Rectal smooth muscle tissue (tissue), 1 donor: ENCODE measurements around the gene GSK3B.
A peak's percentile ranks its signal among the peaks of the same experiment; 100 is the strongest.

Experiments
- H3K27ac ChIP-seq: one replicate; pipeline ENCODE4 v1.7.0; 2013; ENCODE audit warnings: low read depth, low read length, inconsistent platforms
- H3K27me3 ChIP-seq: one replicate; pipeline ENCODE4 v1.7.0; 2013; ENCODE audit warnings: low read length; ENCODE audit not compliant: control insufficient read depth, insufficient read depth
- H3K36me3 ChIP-seq: one replicate; pipeline ENCODE4 v1.7.0; 2013; ENCODE audit warnings: low read length; ENCODE audit not compliant: control insufficient read depth, insufficient read depth
- H3K4me1 ChIP-seq: one replicate; pipeline ENCODE4 v1.7.0; 2013; ENCODE audit warnings: low read length; ENCODE audit not compliant: control insufficient read depth, insufficient read depth
- H3K4me3 ChIP-seq: one replicate; pipeline ENCODE4 v1.7.0; 2013; ENCODE audit warnings: low read length
- H3K9ac ChIP-seq: one replicate; pipeline ENCODE4 v1.7.0; 2013; ENCODE audit warnings: low read length

Gene GSK3B

DNA sequence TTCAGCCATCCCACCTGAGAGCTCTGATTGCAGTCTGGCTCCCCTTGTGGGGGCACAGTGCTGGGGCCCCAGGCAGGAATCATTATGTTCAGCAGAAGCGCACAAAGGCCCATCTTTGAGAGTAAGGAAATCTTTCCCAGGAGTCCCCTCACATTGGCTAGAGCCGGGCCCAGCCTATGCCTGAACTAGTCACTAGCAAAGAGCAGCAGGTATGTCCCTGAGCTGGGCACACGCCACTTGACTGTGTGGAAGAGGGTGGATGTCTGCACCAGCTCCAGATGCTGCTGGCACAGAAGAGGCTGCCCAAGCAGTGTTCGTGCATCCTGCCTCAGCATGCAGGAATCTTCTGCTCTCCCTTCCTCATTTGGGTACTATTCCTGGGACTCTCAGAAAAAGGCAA is 286.0 kb downstream of the GSK3B start:
- H3K27ac ChIP-seq = no peak overlapping the region
- no peaks in the 10 kb centered on the region for H3K36me3 ChIP-seq
- H3K9ac ChIP-seq = no peak overlapping the region
- H3K4me3 ChIP-seq = no peak overlapping the region
- no peaks in the 10 kb centered on the region for H3K4me1 ChIP-seq
- no peaks in the 10 kb centered on the region for H3K27me3 ChIP-seq

DNA sequence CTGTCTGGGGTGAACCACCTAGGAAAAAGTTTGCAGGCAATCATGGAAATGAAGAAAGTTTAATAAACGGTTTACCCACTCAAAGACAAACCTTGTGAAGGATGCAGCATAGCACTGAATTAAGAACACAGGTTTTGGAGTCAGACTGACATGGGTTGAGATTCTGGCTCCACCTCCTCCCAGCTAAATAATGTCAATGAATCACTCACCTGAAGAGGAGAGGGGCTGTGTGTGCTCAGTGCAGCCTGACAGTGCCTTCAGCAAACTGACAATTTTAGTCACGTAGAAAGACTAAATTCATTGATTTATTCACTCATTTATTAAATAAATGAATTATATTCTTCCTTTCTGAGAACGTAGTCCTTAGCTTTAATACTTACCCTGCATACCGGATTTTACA is 293.4 kb downstream of the GSK3B start:
- Histone ChIP-seq H3K36me3 (no peaks in the 10 kb centered on the region), H3K27ac (no peak overlapping the region), H3K4me3 (no peak overlapping the region), H3K27me3 (no peaks in the 10 kb centered on the region), H3K4me1 (no peaks in the 10 kb centered on the region), H3K9ac (no peak overlapping the region)

DNA sequence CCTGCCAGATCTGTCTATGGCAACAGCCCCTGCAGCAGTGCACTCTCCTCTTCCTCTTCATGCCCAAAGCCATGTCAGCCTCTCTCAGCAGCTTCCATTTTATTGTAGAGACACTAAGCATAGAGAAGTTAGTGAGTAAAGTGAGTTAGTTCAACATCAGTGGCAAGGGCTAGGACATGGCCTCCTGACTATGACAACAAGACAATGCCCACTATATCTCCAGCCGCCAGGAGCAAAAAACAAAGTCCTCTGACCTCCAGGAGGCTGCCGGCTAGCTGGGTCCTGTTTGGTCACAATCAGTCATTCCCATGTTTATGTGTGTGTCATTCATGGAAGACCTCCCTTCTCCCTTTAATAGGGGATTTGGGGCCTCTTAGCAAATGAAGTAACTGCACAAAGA is 297.5 kb downstream of the GSK3B start:
- H3K9ac ChIP-seq = no peak overlapping the region
- no peak overlapping the region for H3K27ac ChIP-seq
- no peaks in the 10 kb centered on the region for H3K36me3 ChIP-seq
- no peaks in the 10 kb centered on the region for H3K27me3 ChIP-seq
- no peaks in the 10 kb centered on the region for H3K4me1 ChIP-seq
- H3K4me3 ChIP-seq = no peak overlapping the region

DNA sequence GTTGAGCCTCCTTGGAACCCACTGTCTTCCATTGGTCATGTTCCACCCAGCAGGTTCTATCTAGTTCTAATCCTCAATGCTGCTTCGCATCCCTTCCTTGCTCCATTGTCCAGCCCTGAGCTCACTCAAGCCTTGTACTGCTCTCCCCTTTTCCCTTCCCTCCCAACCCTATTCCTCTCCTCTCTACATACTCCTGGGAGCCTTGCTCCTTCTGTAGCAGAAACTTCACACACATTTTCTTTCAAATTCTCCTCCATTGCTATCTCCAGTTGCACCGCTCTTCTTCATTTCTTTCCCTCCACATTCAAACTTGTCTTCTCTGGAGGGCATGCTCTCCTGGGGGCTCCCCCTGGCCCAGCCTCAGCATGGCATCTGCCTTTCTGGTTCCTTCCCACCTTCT is 297.9 kb downstream of the GSK3B start:
- no peaks in the 10 kb centered on the region for H3K27me3 ChIP-seq
- H3K4me3 ChIP-seq = no peak overlapping the region
- no peak overlapping the region for H3K27ac ChIP-seq
- H3K36me3 ChIP-seq = no peaks in the 10 kb centered on the region
- H3K9ac ChIP-seq = no peak overlapping the region
- no peaks in the 10 kb centered on the region for H3K4me1 ChIP-seq

DNA sequence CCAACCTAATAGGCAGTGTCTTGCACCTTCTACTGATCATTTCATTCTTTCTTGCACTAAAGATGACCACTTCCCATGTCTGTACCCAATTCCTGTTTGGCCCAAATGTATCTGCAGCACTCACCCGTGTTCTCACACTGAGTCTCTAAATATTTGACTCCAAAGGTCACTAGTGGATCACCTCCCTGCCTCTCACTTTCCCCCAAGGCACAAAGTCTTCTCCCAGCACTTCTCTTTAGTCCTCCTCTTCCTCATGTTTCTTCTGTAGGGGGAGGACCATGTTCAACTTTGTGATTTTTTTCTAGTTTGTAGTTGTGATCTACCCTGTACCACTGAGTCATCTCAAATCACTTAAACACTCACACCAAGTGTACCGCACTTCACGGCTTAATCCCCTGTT is 298.4 kb downstream of the GSK3B start:
- no peak overlapping the region for H3K9ac ChIP-seq
- H3K4me1 ChIP-seq = no peaks in the 10 kb centered on the region
- H3K27me3 ChIP-seq = no peaks in the 10 kb centered on the region
- no peak overlapping the region for H3K27ac ChIP-seq
- no peaks in the 10 kb centered on the region for H3K36me3 ChIP-seq
- no peak overlapping the region for H3K4me3 ChIP-seq

DNA sequence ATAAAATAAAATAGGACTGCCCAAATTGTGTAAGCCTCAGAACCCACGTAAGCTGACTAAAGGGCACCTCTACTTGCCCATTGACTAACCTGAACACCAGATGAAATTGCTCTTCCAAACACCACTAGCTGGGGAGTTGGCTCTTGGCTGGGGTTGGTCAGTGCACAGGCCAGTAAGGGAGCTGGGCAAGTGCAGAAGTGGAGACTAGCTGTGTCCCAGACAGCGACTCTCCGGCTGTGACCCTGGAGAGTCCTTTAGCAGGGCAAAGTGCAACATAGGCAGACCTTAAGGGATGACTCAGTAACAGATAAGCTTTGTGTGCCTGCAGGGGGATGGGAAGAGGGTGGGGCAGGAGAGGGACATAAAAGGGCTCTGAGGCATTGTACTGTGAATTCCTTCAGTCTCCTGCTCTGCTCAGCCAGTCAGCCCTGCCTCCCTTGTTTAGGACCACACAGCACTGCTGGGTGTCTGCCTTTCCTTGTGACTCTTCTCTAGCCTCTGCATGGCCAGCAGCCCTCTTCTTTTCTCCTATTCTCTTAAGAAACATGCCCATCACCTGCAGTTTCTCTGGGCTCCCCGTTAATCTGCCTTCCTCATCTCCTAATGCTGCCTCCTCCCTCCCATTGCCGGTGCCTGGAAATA is 299.2 kb downstream of the GSK3B start:
- no peak overlapping the region for H3K9ac ChIP-seq
- H3K4me1 ChIP-seq = no peaks in the 10 kb centered on the region
- H3K27me3 ChIP-seq = no peaks in the 10 kb centered on the region
- no peak overlapping the region for H3K4me3 ChIP-seq
- no peaks in the 10 kb centered on the region for H3K36me3 ChIP-seq
- no peak overlapping the region for H3K27ac ChIP-seq

DNA sequence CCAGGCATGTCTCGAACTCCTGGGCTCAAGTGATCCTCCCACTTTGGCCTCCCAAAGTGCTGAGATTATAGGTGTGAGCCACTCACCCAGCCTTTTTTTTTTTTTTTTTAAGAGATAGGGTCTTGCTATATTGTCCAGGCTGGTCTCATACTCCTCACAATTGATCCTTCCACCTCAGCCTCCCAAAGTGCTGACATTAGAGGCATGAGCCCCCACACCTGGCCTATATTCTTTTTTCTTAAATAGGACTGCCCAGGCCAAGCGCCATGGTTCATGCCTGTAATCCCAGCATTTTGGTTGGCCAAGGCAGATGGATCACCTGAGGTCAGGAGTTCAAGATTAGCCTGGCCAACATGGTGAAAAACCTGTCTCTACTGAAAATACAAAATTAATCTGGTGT is 299.8 kb downstream of the GSK3B start:
- H3K36me3 ChIP-seq = no peaks in the 10 kb centered on the region
- H3K27ac ChIP-seq = no peak overlapping the region
- no peaks in the 10 kb centered on the region for H3K27me3 ChIP-seq
- no peaks in the 10 kb centered on the region for H3K4me1 ChIP-seq
- no peak overlapping the region for H3K4me3 ChIP-seq
- no peak overlapping the region for H3K9ac ChIP-seq

DNA sequence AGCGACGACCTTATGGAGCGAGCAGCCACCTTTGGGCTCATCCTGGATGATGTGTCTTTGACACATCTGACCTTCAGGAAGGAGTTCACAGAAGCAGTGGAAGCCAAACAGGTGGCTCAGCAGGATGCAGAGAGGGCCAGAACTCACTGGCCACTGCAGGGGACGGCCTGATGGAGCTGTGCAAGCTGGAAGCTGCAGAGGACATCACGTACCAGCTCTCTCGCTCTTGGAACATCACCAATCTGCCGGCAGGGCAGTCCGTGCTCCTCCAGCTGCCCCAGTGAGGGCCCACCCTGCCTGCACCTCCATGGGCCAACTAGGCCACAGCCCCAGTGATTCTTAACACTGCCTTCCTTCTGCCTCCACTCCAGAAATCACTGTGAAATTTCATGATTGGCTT is 302.0 kb downstream of the GSK3B start:
- Histone ChIP-seq H3K27ac (no peak overlapping the region), H3K4me3 (no peak overlapping the region)

DNA sequence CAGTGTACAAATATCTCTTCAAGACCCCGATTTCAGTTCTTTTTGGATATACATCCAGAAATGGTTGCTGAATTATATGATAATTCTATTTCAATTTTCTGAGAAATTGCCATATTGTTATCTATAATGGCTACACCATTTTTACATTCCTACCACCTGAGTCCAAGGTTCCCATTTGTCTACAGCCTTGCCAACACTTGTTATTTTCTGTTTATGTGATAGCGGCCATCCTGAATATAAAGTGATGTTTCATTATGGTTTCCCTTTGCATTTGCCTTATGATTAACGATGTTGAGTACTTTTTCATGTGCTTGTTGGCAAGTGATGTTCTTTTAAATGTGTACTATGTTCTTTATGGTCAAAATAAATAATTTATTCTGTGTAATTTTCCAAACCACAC is 303.9 kb downstream of the GSK3B start:
- Histone ChIP-seq H3K4me3 (no peak overlapping the region), H3K36me3 (no peaks in the 10 kb centered on the region), H3K9ac (no peak overlapping the region), H3K27ac (no peak overlapping the region), H3K27me3 (no peaks in the 10 kb centered on the region), H3K4me1 (no peaks in the 10 kb centered on the region)

More for the DNA sequence above, 302.0 kb downstream of the GSK3B start:
- Histone ChIP-seq H3K4me1 (no peaks in the 10 kb centered on the region), H3K9ac (no peak overlapping the region), H3K36me3 (no peaks in the 10 kb centered on the region), H3K27me3 (no peaks in the 10 kb centered on the region)

DNA sequence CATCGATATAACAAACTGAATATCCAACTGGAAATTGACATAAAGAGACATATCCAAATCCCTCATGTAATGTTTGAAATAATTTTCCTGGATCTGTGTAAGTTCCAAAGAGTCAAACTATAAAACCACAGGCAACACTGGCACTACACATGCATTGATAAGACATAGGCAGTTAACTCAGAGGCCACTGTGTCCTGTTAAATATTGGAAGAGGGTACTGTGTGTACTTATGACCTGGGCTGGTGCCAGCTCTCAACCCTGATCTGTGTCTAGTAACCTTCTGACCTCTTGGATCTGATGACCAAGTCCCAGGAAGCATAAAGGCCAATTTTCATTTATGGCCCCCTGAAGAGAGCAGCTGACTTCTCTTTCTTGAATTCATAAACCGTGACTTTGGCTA is 307.8 kb downstream of the GSK3B start:
- Histone ChIP-seq H3K27me3 (no peaks in the 10 kb centered on the region), H3K27ac (no peak overlapping the region), H3K4me3 (no peak overlapping the region)

DNA sequence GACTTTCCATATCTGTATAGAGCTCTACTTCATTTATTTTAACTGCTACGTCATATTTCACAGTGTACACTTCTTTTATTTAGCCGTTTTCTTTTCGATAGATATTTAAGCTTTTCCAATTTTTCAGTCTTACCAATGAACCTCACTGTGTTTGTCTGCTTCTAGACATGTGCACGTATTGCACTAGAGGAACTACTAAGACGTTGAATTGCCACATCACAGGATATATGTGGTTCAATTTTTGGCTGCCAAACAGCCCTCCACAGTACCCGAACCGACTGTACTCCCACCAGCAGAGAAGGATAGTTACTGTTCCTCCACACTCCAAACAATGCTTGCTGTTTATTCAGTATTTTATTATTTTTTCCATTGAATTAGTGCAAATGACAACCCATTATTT is 310.4 kb downstream of the GSK3B start:
- H3K4me3 ChIP-seq = no peak overlapping the region
- no peak overlapping the region for H3K9ac ChIP-seq
- no peaks in the 10 kb centered on the region for H3K4me1 ChIP-seq
- H3K27me3 ChIP-seq = no peaks in the 10 kb centered on the region
- H3K27ac ChIP-seq = no peak overlapping the region
- H3K36me3 ChIP-seq = no peaks in the 10 kb centered on the region

More for the DNA sequence above, 307.8 kb downstream of the GSK3B start:
- Histone ChIP-seq H3K4me1 (no peaks in the 10 kb centered on the region), H3K9ac (no peak overlapping the region), H3K36me3 (no peaks in the 10 kb centered on the region)

DNA sequence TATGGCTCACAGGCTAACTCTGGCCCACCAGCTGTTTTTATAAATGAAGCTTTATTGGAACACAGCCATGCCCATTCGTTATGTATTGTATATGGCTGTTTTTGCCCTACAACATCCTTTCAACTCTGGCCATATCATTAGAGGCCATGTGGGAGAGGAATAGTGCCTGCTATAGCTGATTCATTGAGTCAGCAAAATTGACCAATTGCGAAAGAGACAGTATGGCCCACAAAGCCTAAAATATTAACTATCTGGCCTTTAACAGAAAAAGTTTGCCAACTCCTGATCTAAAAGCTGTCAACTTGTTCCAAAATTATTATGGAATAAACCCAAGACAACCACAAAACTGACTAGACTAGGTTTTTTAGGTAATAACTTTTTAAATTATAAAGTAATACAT is 311.0 kb downstream of the GSK3B start:
- Histone ChIP-seq H3K27me3 (no peaks in the 10 kb centered on the region), H3K27ac (no peak overlapping the region), H3K9ac (no peak overlapping the region), H3K4me1 (no peaks in the 10 kb centered on the region), H3K36me3 (no peaks in the 10 kb centered on the region), H3K4me3 (no peak overlapping the region)

DNA sequence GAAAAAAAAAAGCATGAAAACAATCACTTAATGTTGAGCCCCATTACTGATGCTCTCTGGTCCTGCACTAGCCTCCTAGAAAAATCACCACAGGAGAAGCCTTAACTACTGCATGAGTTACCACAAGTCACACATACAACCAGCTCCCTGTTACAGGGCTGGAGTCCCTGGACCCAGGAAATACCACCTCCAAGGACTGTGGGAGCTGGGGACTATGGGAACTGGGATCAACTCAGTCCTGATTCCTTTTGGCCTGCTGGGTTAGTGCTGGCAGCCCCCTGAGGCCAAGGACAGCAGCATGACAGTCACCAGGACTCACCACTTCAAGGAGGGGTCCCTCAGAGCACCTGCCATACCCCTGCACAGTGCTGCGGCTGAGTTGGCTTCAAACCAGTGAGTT is 311.8 kb downstream of the GSK3B start:
- peak overlapping the region; percentile 46 for H3K4me3 ChIP-seq
- no peaks in the 10 kb centered on the region for H3K4me1 ChIP-seq
- no peak overlapping the region for H3K27ac ChIP-seq
- no peaks in the 10 kb centered on the region for H3K27me3 ChIP-seq
- H3K36me3 ChIP-seq = no peaks in the 10 kb centered on the region
- H3K9ac ChIP-seq = no peak overlapping the region
